ENCODE results near the gene CHD2.

CHD2 gene

GRCh38 chr15:92941668-92942067 lies 41.5 kb downstream of the CHD2 start:
- ATAC-seq = no peak
- TF ChIP-seq PPARA (CRISPR knock-in tag; IDR thresholded peaks at IDR 0.05; ENCODE audit: borderline replicate concordance) (no peak), TOX (CRISPR knock-in tag; IDR thresholded peaks at IDR 0.05; ENCODE audit: borderline replicate concordance) (no peak), ZFP3 (CRISPR knock-in tag; IDR thresholded peaks at IDR 0.05) (no peak), CSDC2 (CRISPR knock-in tag; IDR thresholded peaks at IDR 0.05) (no peak), CSRNP3 (CRISPR knock-in tag; IDR thresholded peaks at IDR 0.05) (no peak), ESRRG (CRISPR knock-in tag; IDR thresholded peaks at IDR 0.05) (no peak), ZC3H10 (CRISPR knock-in tag; IDR thresholded peaks at IDR 0.05) (no peak), TCF4 (CRISPR knock-in tag; IDR thresholded peaks at IDR 0.05; ENCODE audit: borderline replicate concordance) (no peak), ARNTL (CRISPR knock-in tag; IDR thresholded peaks at IDR 0.05; ENCODE audit: borderline replicate concordance, low read depth) (no peak), RARB (CRISPR knock-in tag; IDR thresholded peaks at IDR 0.05) (no peak), TSHZ2 (CRISPR knock-in tag; IDR thresholded peaks at IDR 0.05) (no peak), CREB5 (CRISPR knock-in tag; IDR thresholded peaks at IDR 0.05; ENCODE audit: low read depth) (no peak), SNAI2 (CRISPR knock-in tag; IDR thresholded peaks at IDR 0.05) (no peak)

GRCh38 chr15:92942706-92943105 lies 42.6 kb downstream of the CHD2 start:
- ATAC-seq = no peak
- no peak for TF ChIP-seq ZFP3 (CRISPR knock-in tag; IDR thresholded peaks at IDR 0.05)
- no peak for TF ChIP-seq PATZ1 (CRISPR knock-in tag; IDR thresholded peaks at IDR 0.05; ENCODE audit: borderline replicate concordance)
- TF ChIP-seq OSR1 (CRISPR knock-in tag; IDR thresholded peaks at IDR 0.05) = no peak
- TF ChIP-seq ZNF565 (CRISPR knock-in tag; conservative IDR thresholded peaks at IDR 0.05; ENCODE audit: low read depth) = no peak
- TF ChIP-seq ARNTL (CRISPR knock-in tag; IDR thresholded peaks at IDR 0.05; ENCODE audit: borderline replicate concordance, low read depth) = no peak
- TF ChIP-seq TSHZ2 (CRISPR knock-in tag; IDR thresholded peaks at IDR 0.05) = no peak
- no peak for TF ChIP-seq ESRRG (CRISPR knock-in tag; IDR thresholded peaks at IDR 0.05)
- no peak for TF ChIP-seq TCF4 (CRISPR knock-in tag; IDR thresholded peaks at IDR 0.05; ENCODE audit: borderline replicate concordance)
- TF ChIP-seq CSRNP3 (CRISPR knock-in tag; IDR thresholded peaks at IDR 0.05) = no peak
- TF ChIP-seq TOX (CRISPR knock-in tag; IDR thresholded peaks at IDR 0.05; ENCODE audit: borderline replicate concordance) = no peak
- TF ChIP-seq ZC3H10 (CRISPR knock-in tag; IDR thresholded peaks at IDR 0.05) = no peak
- TF ChIP-seq CSDC2 (CRISPR knock-in tag; IDR thresholded peaks at IDR 0.05) = no peak
- no peak for TF ChIP-seq SNAI2 (CRISPR knock-in tag; IDR thresholded peaks at IDR 0.05)
- no peak for TF ChIP-seq ISL1 (CRISPR knock-in tag; IDR thresholded peaks at IDR 0.05)
- TF ChIP-seq ZNF8 (CRISPR knock-in tag; IDR thresholded peaks at IDR 0.05) = no peak
- TF ChIP-seq ZFP30 (CRISPR knock-in tag; IDR thresholded peaks at IDR 0.05) = no peak
- TF ChIP-seq BACH2 (CRISPR knock-in tag; IDR thresholded peaks at IDR 0.05; ENCODE audit: borderline replicate concordance) = no peak
